Esophagus muscularis mucosa (tissue), 2 donors: ENCODE results near the gene HS6ST1.

Source experiments
- EP300 ChIP-seq: sonication (generic); formaldehyde crosslinking; IDR thresholded peaks from one replicate; pipeline ENCODE4 v1.6.1; 2017; ENCODE audit warnings: antibody characterized with exemption
- POLR2A ChIP-seq: fragments of 450-650 bp; IDR thresholded peaks from one replicate; pipeline ENCODE4 v1.6.1; 2017; ENCODE audit warnings: antibody characterized with exemption, moderate library complexity, mild to moderate bottlenecking, low read depth

DNA sequence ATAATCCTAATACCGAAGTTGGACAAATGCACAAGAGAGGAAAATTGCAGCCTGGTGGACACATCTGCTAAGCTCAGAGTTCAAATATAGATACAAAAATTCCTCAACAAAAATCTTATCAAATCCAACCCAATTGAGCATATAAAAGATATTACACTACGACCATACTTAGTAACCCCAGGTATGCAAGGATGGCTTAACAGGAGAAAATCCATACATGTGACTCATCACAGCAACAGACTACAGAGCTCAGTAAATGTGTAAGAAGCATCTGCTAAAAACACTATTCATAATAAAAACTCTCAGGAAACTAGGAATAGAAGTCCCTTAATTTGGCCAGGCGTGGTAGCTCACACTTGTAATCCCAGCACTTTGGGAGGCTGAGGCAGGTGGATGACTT is 28.3 kb downstream of the HS6ST1 start:
- TF ChIP-seq EP300, result no peak
- TF ChIP-seq POLR2A, result no peak
